HPDE6-E6E7 (cell line): ENCODE data around the gene ACCS.

ENCODE experiments used
- DNase-seq: peaks from one replicate; pipeline ENCODE4 v3.0.0; 2011; ENCODE audit warnings: missing footprints; ENCODE audit errors: extremely low spot score

ACCS gene

DNA sequence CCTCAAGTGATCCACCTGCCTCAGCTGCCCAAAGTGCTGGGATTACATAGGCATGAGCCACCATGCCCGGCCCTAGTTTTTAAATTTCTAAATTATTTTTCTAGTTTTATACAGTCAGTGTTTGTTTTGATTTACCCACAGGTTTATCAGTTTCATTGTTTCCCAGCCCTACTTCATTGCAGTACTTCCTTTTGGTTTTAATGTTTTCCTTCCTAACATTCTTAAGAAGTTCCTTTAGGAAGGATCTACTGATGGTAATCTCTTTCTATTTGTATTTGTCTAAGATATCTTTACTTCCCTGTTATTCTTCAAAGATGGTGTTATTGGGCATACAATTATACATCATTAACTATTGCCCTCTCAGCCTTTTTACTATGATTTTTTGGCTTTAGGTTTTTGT lies 24.5 kb downstream of the ACCS start:
- DNase-seq: no peak

DNA sequence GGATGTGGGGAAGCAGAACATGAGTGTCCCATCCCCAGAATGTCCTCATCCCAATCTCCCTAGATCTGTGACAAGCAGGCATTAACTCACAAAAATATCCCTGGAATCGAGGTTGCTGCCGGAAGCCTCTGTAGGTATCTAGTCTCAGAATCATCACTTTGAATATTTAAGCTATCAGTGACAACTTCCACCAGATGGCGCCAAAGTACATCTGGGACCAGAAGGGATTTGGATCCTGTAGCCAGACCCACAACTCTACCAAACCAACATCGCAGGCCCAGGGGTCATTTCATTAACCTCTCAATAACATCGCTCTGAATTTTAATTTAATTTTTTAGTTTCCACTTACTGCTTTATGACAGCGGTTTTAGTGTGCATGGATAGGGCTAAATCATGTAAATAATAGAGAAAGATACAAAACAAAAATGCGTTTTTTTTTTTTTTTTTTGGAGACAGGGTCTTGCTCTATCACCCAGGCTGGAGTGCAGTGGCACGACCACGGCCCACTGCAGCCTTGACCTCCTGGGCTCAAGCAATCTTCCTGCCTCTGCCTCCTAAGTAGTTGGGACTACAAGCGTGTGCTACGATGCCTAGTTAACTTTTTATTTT lies 28.3 kb downstream of the ACCS start:
- peak; percentile 64 for DNase-seq

DNA sequence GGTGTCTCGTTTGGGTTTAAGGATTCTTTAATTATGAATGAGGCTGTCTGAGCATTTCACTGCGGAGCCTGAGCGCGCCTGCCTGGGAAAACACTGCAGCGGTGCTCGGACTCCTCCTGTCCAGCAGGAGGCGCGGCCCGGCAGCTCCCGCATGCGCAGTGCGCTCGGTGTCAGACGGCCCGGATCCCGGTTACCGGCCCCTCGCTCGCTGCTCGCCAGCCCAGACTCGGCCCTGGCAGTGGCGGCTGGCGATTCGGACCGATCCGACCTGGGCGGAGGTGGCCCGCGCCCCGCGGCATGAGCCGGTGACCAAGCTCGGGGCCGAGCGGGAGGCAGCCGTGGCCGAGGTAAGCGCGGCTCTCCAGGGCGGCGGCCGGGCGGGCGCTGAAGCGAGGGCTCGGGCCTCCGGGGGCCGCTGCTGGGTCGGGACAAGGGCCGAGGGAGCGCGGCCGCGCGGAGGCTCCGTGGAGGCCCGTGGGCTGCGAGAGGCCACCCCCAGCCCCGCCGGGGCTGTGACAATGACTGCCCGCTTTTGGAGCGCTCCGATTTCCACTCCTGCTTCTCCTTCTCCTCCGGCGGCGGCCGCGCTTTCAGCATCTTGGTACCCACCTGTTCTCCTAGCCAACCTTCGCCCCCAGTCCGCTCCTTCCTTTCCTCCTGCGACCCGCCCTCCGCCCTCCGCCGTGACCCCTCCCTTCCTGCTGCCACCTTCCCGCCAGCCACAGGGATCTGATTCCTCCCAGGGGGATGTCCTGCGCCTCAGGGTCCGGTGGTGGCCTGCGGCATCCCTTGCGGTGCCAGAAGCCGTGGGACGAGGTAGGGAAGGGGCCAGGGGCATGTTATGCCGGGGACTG lies 29.7 kb downstream of the ACCS start, which contains the start of gene EXT2:
EXT2 (plus strand) TSS at position 173 of the 854 bp plus-strand sequence. CDS start 12,035 bp downstream, outside the sequence.
- peak; percentile 95 for DNase-seq

- peak; percentile 46 for DNase-seq
These were observed 30.5 kb downstream of the ACCS start for GRCh38 chr11:44096360-44097185.

- peak; percentile 54 for DNase-seq
These were observed 31.8 kb downstream of the ACCS start for GRCh38 chr11:44097821-44098220.

GRCh38 chr11:44101098-44101497 lies 35.0 kb downstream of the ACCS start:
- no peak for DNase-seq

GRCh38 chr11:44104481-44105294 lies 38.6 kb downstream of the ACCS start:
- DNase-seq: no peak

DNA sequence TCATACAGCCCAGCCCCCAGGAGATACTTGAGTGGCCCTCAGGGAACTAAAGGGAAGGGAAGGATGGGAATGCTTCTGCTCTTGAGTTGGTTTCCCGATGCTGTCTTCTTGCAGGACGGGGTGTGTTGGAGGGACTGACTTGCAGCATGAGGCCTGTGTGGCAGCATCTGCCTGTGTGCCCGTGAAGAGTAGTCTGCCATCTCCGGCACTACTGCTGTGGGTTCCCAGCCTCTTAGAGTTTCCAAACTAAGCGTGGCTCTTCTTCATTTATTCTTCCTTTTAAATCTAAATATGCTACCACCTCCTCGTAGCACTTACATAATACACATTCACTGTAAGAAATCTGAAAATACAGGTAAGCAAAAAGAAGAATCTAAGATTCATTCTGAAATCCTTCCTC lies 42.2 kb downstream of the ACCS start:
- no peak for DNase-seq

- peak; percentile 49 for DNase-seq
These were observed 44.2 kb downstream of the ACCS start for GRCh38 chr11:44110231-44110679.

GRCh38 chr11:44112091-44112821 lies 46.2 kb downstream of the ACCS start:
- DNase-seq: no peak

GRCh38 chr11:44113018-44113417 lies 46.9 kb downstream of the ACCS start:
- no peak for DNase-seq

- DNase-seq: no peak
These were observed 47.5 kb downstream of the ACCS start for GRCh38 chr11:44113572-44113971.

DNA sequence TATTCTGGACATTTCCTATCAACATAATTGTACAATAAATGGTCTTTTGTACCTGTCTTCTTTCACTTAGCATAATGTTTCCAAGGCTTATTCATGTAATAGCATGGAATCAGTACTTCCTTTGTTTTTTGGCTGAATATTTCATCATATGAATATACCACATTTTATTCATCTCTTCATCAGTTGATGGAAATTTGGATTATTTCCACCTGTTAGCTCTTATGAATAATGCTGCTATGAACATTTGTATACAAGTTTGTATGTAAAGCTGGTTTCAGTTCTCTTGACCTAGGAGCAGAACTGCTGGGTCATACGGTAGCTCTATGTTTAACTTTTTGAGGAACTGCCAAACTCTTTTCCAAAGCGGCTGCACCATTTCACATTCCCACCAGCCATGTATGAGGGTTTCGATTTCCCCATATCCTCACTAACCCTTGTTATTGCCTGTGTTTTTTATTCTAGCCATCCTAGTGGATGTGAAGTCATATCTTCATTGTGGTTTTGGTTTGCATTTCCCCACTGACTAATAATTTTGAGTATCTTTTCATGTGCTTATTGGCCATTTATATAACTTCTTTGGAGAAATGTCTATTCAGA lies 50.3 kb downstream of the ACCS start:
- DNase-seq: no peak

- no peak for DNase-seq
These were observed 54.1 kb downstream of the ACCS start for GRCh38 chr11:44120169-44120568.

DNA sequence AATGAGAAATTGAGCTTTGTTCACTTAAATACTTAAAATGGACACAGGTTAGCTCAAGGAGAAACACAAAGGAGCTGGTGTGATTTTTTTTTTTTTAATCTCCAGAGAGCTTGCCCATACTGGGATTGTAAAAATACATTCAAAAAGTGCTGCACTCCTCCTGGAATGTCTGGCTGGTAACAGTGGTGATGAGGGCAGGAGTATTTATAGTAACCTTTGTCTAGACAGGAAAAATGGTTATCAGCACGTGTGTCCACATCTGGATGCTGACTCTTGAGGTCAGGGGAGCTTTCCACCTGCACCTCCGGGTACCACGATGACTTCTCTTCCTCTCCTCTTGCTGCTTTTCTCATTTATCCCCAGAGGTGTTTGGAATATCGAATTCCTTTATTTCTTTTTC lies 59.5 kb downstream of the ACCS start:
- DNase-seq: no peak

DNA sequence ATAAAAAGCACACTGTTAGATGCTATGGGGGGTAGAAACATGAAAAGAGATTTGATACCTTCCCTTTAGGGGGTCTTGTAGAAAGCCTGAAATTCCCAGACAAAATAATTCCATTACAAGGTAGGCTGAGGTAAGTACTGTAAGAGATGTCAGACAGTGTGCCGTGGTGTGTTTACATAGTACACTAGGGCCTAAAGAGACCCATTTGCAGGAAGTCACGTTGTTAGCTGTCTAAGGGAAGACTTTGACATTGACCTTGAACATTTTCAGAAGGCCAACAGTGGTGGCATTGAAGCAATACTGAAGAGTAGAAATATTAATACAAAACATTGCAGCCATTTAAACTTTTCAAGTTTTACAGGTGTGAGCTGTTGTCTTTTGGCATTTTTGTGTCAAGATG lies 60.2 kb downstream of the ACCS start:
- no peak for DNase-seq

GRCh38 chr11:44127130-44127529 lies 61.1 kb downstream of the ACCS start:
- no peak for DNase-seq

- no peak for DNase-seq
These were observed 62.7 kb downstream of the ACCS start for GRCh38 chr11:44128729-44129128.

- no peak for DNase-seq
These were observed 64.7 kb downstream of the ACCS start for GRCh38 chr11:44130751-44131150.

- DNase-seq: peak; percentile 23
These were observed 67.4 kb downstream of the ACCS start for GRCh38 chr11:44133335-44133946.
